Stimulated activated memory B cell treated with anti-CD40 and anti-IgM and Interleukin-4, amounts not matched to agents 10 μg/mL and 1 μg/mL and 100 μg/mL, for 72 hours (primary cell): ENCODE results near the gene PRRX2.

Experiments
- ATAC-seq: fragments of 150-1000 bp; cut with Tn5 transposase; 2 replicates; pipeline ENCODE4 v1.10.0; 2021
- H3K27ac Mint-ChIP-seq: one replicate; pipeline ENCODE4 v1.8.0; 2022; ENCODE audit warnings: mild to moderate bottlenecking, mixed read lengths
- H3K27me3 Mint-ChIP-seq: one replicate; pipeline ENCODE4 v1.8.0; 2022; ENCODE audit warnings: mixed read lengths
- H3K36me3 Mint-ChIP-seq: one replicate; pipeline ENCODE4 v1.8.0; 2022; ENCODE audit warnings: mixed read lengths
- H3K4me1 Mint-ChIP-seq: one replicate; pipeline ENCODE4 v1.8.0; 2022; ENCODE audit warnings: mixed read lengths
- H3K4me3 Mint-ChIP-seq: one replicate; pipeline ENCODE4 v1.8.0; 2022; ENCODE audit warnings: mild to moderate bottlenecking, moderate library complexity, mixed read lengths
- H3K9me3 Mint-ChIP-seq: one replicate; pipeline ENCODE4 v1.8.0; 2022; ENCODE audit warnings: mixed read lengths

Gene PRRX2

DNA sequence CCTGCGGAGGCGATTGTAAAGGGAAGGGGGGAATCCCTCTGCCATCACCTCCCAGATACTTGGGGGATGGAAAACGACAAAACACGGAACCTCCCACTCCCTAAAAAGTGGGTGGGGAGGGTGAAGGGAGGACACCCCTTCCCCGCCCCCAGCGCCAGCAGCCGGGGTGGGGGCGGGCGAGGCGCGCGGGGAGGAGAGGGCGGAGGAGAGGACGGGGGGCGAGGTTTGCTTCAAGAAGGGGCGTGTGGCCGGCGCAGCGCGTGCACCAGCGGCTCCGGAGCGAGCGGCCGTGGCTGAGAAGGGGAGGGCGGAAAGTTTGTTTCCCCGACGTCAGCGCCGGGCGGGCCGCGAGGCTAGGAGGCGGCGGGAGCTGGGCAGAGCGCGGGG, at the start of gene PRRX2:
PRRX2 (plus strand) TSS at position 259 of the 387 bp plus-strand sequence. CDS start 221 bp downstream, outside the sequence.
- ATAC-seq: peak; percentile 56
- Mint-ChIP-seq H3K9me3 (no peaks in the 10 kb centered on the region), H3K4me1 (peaks cover 9% of the 10 kb centered on the region), H3K36me3 (no peaks in the 10 kb centered on the region), H3K4me3 (peak within 1 kb of the TSS; percentile 77), H3K27ac (peak within 1 kb of the TSS; percentile 50), H3K27me3 (peaks cover 52% of the 10 kb centered on the region)

DNA sequence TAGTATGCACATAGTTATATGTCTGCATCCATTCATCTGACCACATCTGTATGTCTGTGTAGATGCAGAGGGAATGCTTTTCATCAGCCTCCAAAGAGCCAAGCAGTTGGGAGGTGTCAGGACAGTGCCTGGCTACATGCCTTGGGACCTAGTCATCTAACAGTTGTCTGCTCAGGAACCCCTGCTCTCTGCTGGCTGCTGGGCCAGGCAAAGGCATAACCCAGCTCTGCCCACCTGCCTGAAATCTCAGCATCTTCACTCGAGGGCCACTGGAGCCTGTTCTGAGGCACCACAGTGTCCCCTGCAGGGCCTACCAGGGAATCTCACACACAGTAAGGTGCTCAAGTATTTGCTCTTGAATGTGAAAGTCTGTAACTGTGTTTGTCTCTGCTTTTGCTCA, 48.3 kb upstream of the PRRX2 start:
- Mint-ChIP-seq H3K27ac (no peak overlapping the region), H3K4me3 (no peak overlapping the region), H3K27me3 (peaks cover 40% of the 10 kb centered on the region), H3K9me3 (peaks cover 2% of the 10 kb centered on the region), H3K36me3 (no peaks in the 10 kb centered on the region), H3K4me1 (peaks cover 6% of the 10 kb centered on the region)
- no peak for ATAC-seq

- Mint-ChIP-seq H3K27ac (no peak overlapping the region), H3K36me3 (no peaks in the 10 kb centered on the region), H3K9me3 (peaks cover 2% of the 10 kb centered on the region), H3K4me1 (peaks cover 19% of the 10 kb centered on the region), H3K4me3 (peak overlapping the region; percentile 38), H3K27me3 (peaks cover 42% of the 10 kb centered on the region)
- ATAC-seq: peak; percentile 36
Measured at GRCh38 chr9:129619787-129620668, 45.4 kb upstream of the PRRX2 start.

DNA sequence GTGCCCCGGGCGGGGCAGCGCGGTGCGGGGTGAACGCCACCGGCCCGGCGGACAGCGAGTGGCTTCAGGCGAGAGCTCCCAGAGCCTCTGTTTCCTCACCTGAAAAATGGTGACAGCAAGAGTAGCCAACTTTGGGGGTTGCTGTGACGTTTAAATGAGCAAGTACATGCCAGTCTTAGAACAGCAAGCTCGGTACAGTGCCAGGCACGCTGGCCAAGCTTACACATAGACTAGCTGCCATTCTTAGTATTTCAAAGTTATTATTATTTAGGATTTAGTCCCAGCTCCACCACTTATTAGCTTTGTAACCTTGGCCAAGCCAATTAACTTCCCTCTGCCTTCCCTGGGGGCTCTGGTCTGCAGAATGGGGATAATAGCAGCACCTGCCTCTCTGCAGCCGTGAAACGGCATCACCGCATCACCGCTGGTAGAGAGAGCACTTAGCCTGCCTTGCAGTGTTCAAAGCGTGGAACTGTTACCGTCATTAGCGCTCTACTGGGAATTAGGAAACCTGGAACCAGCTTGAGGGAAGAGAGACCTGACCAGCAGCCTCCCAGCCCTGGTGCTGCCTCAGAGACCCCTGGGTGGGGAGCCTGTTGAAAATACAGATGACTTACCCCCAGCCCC, 44.7 kb upstream of the PRRX2 start, which contains the start of gene C9orf50:
C9orf50 (minus strand) TSS at position 433 of the 627 bp plus-strand sequence. CDS start 527 bp downstream, outside the sequence.
- H3K9me3 Mint-ChIP-seq: peaks cover 2% of the 10 kb centered on the region
- peaks cover 22% of the 10 kb centered on the region for H3K4me1 Mint-ChIP-seq
- no peaks in the 10 kb centered on the region for H3K36me3 Mint-ChIP-seq
- no peak for ATAC-seq
- peaks cover 42% of the 10 kb centered on the region for H3K27me3 Mint-ChIP-seq
- no peak within 1 kb of the TSS for H3K27ac Mint-ChIP-seq
- H3K4me3 Mint-ChIP-seq: peak within 1 kb of the TSS; percentile 38

DNA sequence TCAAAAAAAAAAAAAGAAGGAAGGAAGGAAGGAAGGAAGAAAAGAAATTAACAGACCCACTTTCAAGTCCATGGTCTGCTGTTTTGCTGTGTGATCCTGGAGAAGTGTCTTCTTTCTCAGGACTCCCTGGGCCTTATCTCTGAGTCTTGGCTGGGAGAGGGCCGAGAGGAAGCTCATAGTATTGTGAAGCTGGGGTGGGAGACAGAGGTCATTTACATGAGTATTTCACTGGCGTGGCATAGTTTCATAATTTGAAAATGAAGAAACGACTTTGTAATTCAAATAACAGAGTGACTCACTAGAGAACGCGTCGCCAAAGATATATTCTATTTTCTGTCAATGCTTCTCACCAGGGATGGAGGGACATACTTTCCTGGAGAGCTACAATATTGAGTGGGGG, 42.1 kb upstream of the PRRX2 start:
- peaks cover 1% of the 10 kb centered on the region for H3K9me3 Mint-ChIP-seq
- H3K4me3 Mint-ChIP-seq: no peak overlapping the region
- no peak for ATAC-seq
- H3K36me3 Mint-ChIP-seq: no peaks in the 10 kb centered on the region
- H3K4me1 Mint-ChIP-seq: peaks cover 40% of the 10 kb centered on the region
- peaks cover 41% of the 10 kb centered on the region for H3K27me3 Mint-ChIP-seq
- no peak overlapping the region for H3K27ac Mint-ChIP-seq

GRCh38 chr9:129624168-129624759, 41.2 kb upstream of the PRRX2 start:
- no peak for ATAC-seq
- Mint-ChIP-seq H3K36me3 (no peaks in the 10 kb centered on the region), H3K27ac (peak overlapping the region; percentile 96), H3K4me1 (peaks cover 48% of the 10 kb centered on the region), H3K4me3 (no peak overlapping the region), H3K9me3 (no peaks in the 10 kb centered on the region), H3K27me3 (peaks cover 32% of the 10 kb centered on the region)

- Mint-ChIP-seq H3K36me3 (no peaks in the 10 kb centered on the region), H3K27ac (peak overlapping the region; percentile 96), H3K4me3 (peak overlapping the region; percentile 79), H3K27me3 (peaks cover 26% of the 10 kb centered on the region), H3K9me3 (no peaks in the 10 kb centered on the region), H3K4me1 (peaks cover 55% of the 10 kb centered on the region)
- peak; percentile 61 for ATAC-seq
Measured at GRCh38 chr9:129624947-129625346, 40.5 kb upstream of the PRRX2 start.

DNA sequence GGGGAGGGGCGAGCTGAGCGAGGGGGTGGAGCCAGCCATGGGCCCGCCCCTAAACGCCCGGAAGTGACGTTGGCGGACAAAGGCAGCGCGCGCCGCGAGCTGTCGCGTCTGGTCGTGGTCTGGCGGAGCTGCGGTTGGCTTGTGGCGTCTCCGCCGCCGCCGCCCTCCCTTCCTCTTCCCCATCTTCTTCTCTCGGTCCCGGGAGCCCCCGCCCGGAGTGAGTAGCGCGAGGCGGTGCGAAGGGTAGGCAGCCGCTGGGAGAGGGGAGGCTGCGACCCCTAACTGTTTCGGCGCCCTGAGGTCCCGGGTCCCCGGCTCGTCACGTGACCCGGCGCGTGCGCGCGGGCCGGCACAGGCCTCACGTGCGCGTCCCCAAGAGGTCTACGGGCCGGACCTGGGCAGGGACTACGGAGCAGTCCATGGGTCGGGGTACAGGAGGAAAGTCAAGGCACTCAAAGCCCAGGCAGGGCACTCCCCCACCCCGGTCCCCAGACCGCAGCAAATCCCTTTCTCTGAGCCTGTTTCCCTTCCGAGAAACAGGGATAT, 39.3 kb upstream of the PRRX2 start, which contains the start of gene NTMT1:
NTMT1 (plus strand) TSS at position 85 of the 546 bp plus-strand sequence. CDS start 6,541 bp downstream, outside the sequence.
- Mint-ChIP-seq H3K27ac (peak within 1 kb of the TSS; percentile 96), H3K36me3 (peaks cover 8% of the 10 kb centered on the region), H3K9me3 (no peaks in the 10 kb centered on the region), H3K27me3 (peaks cover 19% of the 10 kb centered on the region), H3K4me1 (peaks cover 60% of the 10 kb centered on the region), H3K4me3 (peak within 1 kb of the TSS; percentile 79)
- peak; percentile 94 for ATAC-seq

DNA sequence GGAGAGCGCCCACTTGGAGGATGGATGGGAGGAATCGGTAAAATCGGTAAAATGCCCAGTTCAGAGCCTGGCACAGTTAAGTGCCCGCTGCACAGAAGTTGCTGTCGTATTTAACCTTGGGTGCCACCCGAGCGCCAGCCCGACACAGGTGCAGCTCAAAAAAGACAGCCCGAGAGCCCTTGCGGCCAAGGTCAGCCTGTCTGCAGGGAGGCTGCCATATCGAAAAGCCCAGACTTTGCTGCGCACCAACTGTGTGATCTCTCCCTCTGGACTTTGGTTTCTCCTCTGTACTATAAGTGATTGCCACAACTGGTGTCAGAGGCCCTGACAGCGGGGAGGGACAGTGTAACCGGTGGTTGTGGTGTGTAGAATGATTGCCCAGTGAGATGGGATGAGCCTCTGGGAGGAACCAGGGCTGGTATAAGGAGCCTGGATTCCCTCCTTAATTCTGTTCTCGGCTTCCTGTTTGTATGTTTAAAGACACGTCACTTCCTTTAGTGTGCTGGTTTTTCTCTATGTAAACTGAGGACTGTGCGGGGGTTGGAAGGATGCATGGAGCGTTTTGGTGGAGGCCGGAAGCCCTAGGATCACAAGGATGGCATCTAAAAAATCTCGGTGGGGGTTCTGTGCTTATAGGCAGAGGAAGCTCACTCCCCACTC, 38.7 kb upstream of the PRRX2 start:
- ATAC-seq: peak; percentile 52
- peak overlapping the region; percentile 79 for H3K4me3 Mint-ChIP-seq
- H3K36me3 Mint-ChIP-seq: peaks cover 14% of the 10 kb centered on the region
- peaks cover 66% of the 10 kb centered on the region for H3K4me1 Mint-ChIP-seq
- H3K9me3 Mint-ChIP-seq: no peaks in the 10 kb centered on the region
- peak overlapping the region; percentile 96 for H3K27ac Mint-ChIP-seq
- peaks cover 13% of the 10 kb centered on the region for H3K27me3 Mint-ChIP-seq

- peaks cover 75% of the 10 kb centered on the region for H3K4me1 Mint-ChIP-seq
- H3K27me3 Mint-ChIP-seq: peaks cover 7% of the 10 kb centered on the region
- no peak for ATAC-seq
- H3K4me3 Mint-ChIP-seq: peak overlapping the region; percentile 79
- H3K9me3 Mint-ChIP-seq: no peaks in the 10 kb centered on the region
- peaks cover 22% of the 10 kb centered on the region for H3K36me3 Mint-ChIP-seq
- H3K27ac Mint-ChIP-seq: peak overlapping the region; percentile 96
Measured at GRCh38 chr9:129627556-129628440, 37.6 kb upstream of the PRRX2 start.

DNA sequence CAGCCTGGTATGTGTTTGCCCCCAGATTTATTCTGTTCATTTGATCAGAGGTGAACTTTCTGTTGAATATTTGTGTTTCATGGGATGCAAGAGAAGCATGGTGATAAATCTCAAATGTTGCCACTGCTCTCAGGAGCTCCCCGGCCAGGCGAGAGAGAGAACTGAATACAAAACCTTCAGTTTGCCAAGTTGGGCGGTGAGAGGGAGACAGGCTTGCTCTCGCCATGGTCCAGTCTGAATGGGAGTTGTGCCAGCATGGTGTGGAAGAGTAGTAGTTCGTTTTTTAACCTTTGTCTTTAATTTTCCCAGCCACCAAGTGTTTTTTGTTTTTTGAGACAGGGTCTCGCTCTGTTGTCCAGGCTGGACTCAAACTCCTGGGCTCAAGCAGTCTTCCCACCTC, 36.7 kb upstream of the PRRX2 start:
- no peak overlapping the region for H3K27ac Mint-ChIP-seq
- no peak for ATAC-seq
- H3K27me3 Mint-ChIP-seq: no peaks in the 10 kb centered on the region
- peaks cover 22% of the 10 kb centered on the region for H3K36me3 Mint-ChIP-seq
- no peaks in the 10 kb centered on the region for H3K9me3 Mint-ChIP-seq
- peaks cover 75% of the 10 kb centered on the region for H3K4me1 Mint-ChIP-seq
- H3K4me3 Mint-ChIP-seq: no peak overlapping the region

GRCh38 chr9:129629251-129629820, 36.1 kb upstream of the PRRX2 start:
- no peaks in the 10 kb centered on the region for H3K9me3 Mint-ChIP-seq

DNA sequence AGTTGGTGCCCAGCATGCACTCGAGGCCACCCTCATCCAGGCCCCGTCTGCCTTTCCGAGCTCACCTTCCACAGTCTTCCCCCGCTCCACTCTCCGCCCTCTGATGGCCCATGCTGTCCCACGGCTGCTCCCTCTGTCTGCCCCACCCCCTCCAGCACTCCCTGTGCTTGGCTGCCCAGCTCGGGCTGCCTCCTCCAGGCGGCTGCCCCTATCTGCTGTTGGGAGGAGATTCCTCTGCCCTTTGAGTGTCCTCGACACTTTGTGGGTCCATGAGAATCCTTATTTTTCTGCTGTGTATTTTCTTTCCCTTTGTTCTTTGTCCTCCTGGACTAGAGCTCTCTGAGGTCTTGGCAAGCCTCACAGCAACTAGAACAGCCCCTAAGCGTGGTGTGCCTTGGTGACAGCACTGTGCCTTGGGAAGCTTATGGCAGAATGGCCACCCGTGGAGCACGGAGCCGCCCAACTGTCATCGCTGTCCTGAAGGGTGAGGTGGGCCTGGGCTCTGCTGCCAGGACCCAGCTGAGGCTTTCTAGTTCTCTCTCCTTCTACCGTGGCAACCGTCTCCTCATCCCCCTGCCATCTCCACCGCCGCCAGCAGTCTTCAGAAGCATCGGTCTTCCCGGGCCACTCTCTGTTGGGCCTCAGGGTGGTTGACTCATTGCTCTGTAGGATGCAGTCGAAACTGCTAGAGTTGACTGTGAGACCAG, 34.3 kb upstream of the PRRX2 start:
- Mint-ChIP-seq H3K27ac (peak overlapping the region; percentile 30), H3K4me1 (peaks cover 59% of the 10 kb centered on the region), H3K27me3 (no peaks in the 10 kb centered on the region), H3K36me3 (peaks cover 33% of the 10 kb centered on the region), H3K4me3 (no peak overlapping the region), H3K9me3 (no peaks in the 10 kb centered on the region)
- ATAC-seq: no peak

More at GRCh38 chr9:129629251-129629820, 36.1 kb upstream of the PRRX2 start:
- Mint-ChIP-seq H3K27me3 (no peaks in the 10 kb centered on the region), H3K36me3 (peaks cover 22% of the 10 kb centered on the region), H3K4me1 (peaks cover 69% of the 10 kb centered on the region), H3K4me3 (no peak overlapping the region), H3K27ac (no peak overlapping the region)
- no peak for ATAC-seq
